ENCODE results near the gene RNF4. TPM values are rescaled to one million over a fixed set of nuclear protein-coding genes. Genes with fewer than 3 reads are reported as not detected.

Gene RNF4
- total RNA-seq, 1 experiment from 2014 or later: 92.0 TPM

GRCh38 chr4:2451036-2451520 is 17.8 kb upstream of the RNF4 start:
- H3K36me3 Mint-ChIP-seq (ENCODE audit: insufficient read depth in 1 of 3, low read depth in 3 of 3): no peaks in the 10 kb centered on the region
- H2AK5ac ChIP-seq (ENCODE audit: insufficient read length, low read length): no peak overlapping the region
- no peak overlapping the region for H3K27ac Mint-ChIP-seq
- no peak overlapping the region for H3K4ac ChIP-seq (ENCODE audit: low read depth, low read length)
- H4K20me1 ChIP-seq (ENCODE audit: control insufficient read depth, insufficient read depth, insufficient read length): no peaks in the 10 kb centered on the region
- no peak overlapping the region for H4K91ac ChIP-seq (ENCODE audit: insufficient read length, low read depth, low read length)
- H3T11ph ChIP-seq (ENCODE audit: low read length): no peak overlapping the region
- H3K14ac ChIP-seq (ENCODE audit: insufficient read depth, low read length): no peak overlapping the region; the same call in 1 of the 2 replicates
- H3K4me3 Mint-ChIP-seq: no peak overlapping the region
- peaks cover 7% of the 10 kb centered on the region for H3K27me3 Mint-ChIP-seq (ENCODE audit: low read depth)
- H3K18ac ChIP-seq (ENCODE audit: insufficient read length, low read depth, low read length): no peak overlapping the region
- H3K27me3 ChIP-seq (ENCODE audit: insufficient read depth, low read length): no peaks in the 10 kb centered on the region
- H4K8ac ChIP-seq (replicated peaks; ENCODE audit: insufficient read length, low read depth, low read length): no peak overlapping the region
- no peak overlapping the region for H2AFZ ChIP-seq (ENCODE audit: low read length)
- H3K9ac ChIP-seq (ENCODE audit: extremely low read depth, insufficient read length, low read length): no peak overlapping the region
- TF ChIP-seq CTCF (conservative IDR thresholded peaks at IDR 0.05): no peak
- H3K23ac ChIP-seq (ENCODE audit: insufficient read length, low read depth, low read length): no peak overlapping the region
- WGBS (ENCODE audit: extremely low coverage, insufficient read length, low lambda C conversion rate): no CpG with 5 or more reads among the region's 10 CpGs
- no peaks in the 10 kb centered on the region for H3K79me1 ChIP-seq (ENCODE audit: insufficient read depth, low read depth, low read length, poor library complexity, severe bottlenecking)
- no peak for DNase-seq
- H3K4me1 ChIP-seq (ENCODE audit: insufficient read depth, low read length): no peaks in the 10 kb centered on the region
- no peak overlapping the region for H2BK120ac ChIP-seq (ENCODE audit: low read depth, low read length, poor library complexity, severe bottlenecking)
- no peaks in the 10 kb centered on the region for H3K23me2 ChIP-seq (ENCODE audit: insufficient read length, low read depth, low read length, poor library complexity, severe bottlenecking)
- no peaks in the 10 kb centered on the region for H3K4me1 Mint-ChIP-seq
- H4K5ac ChIP-seq (ENCODE audit: insufficient read length, low read depth, low read length): no peak overlapping the region
- H2BK5ac ChIP-seq (ENCODE audit: insufficient read length, low read length): no peak overlapping the region
- no peaks in the 10 kb centered on the region for H3K9me3 ChIP-seq (ENCODE audit: control insufficient read depth, low read depth, low read length)
- no peaks in the 10 kb centered on the region for H3K79me2 ChIP-seq (ENCODE audit: insufficient read depth, low read length)
- H3K56ac ChIP-seq (ENCODE audit: insufficient read length, low read depth, low read length): no peak overlapping the region
- no peak overlapping the region for H2BK12ac ChIP-seq (ENCODE audit: insufficient read length, low read depth, low read length)
- no peak overlapping the region for H3K27ac ChIP-seq (ENCODE audit: insufficient read length, low read depth, low read length)
- no peak overlapping the region for H2BK15ac ChIP-seq (ENCODE audit: low read depth, low read length)
- H3K4me2 ChIP-seq (ENCODE audit: insufficient read depth, insufficient read length, low read length): no peak overlapping the region
- no peaks in the 10 kb centered on the region for H3K9me3 Mint-ChIP-seq
- no peak overlapping the region for H2BK20ac ChIP-seq (ENCODE audit: low read depth, low read length, poor library complexity, severe bottlenecking)
